K562 (cell line): Measurements from ENCODE around the gene TBC1D25. TPM values are rescaled to one million over a fixed set of nuclear protein-coding genes. Genes with fewer than 3 reads are reported as not detected.

Experiments
- ARID1B ChIP-seq: fragments of 450-650 bp; IDR thresholded peaks from 2 replicates; pipeline ENCODE4 v1.6.1; 2016; ENCODE audit warnings: antibody characterized with exemption, mild to moderate bottlenecking, inconsistent platforms
- FOSL1 ChIP-seq: fragments of 200-800 bp; sonication (Bioruptor generic); conservative IDR thresholded peaks from 2 replicates; pipeline ENCODE4 v1.6.1; 2016; ENCODE audit warnings: missing genetic modification characterization, missing compliant biosample characterization
- HDGF ChIP-seq: fragments of 450-650 bp; IDR thresholded peaks from 2 replicates; pipeline ENCODE4 v1.6.1; 2016
- JUN ChIP-seq, 2 experiments: sonication (generic) in 1 of 2; formaldehyde crosslinking in 1 of 2; IDR thresholded peaks; 2 replicates each; pipeline versions ENCODE4 v1.6.1 to v1.8.0; 2012 to 2022; ENCODE audit warnings: borderline replicate concordance in 2 of 2, mild to moderate bottlenecking in 2 of 2, improper control_type of control experiment in 1 of 2, low read depth in 1 of 2, low read length in 1 of 2, missing genetic modification reagents in 1 of 2
- MCM5 ChIP-seq: fragments of 450-650 bp; IDR thresholded peaks from 2 replicates; pipeline ENCODE4 v1.6.1; 2016; ENCODE audit warnings: low read depth
- MEF2D ChIP-seq: conservative IDR thresholded peaks from 2 replicates; pipeline ENCODE4 v1.6.1; 2016; ENCODE audit warnings: low read depth, missing genetic modification characterization, missing compliant biosample characterization
- NR2C1 ChIP-seq, 2 experiments: fragments of 450-650 bp; IDR thresholded peaks; 2 replicates each; pipeline ENCODE4 v1.6.1; 2017; ENCODE audit warnings: mild to moderate bottlenecking in 2 of 2, antibody characterized with exemption in 1 of 2, inconsistent platforms in 1 of 2, missing compliant biosample characterization in 1 of 2, missing genetic modification characterization in 1 of 2
- NR2C2 ChIP-seq, 2 experiments: fragments of 200-800 bp in 1 of 2; sonication (Bioruptor generic) in 1 of 2; sonication (generic) in 1 of 2; formaldehyde crosslinking in 1 of 2; IDR thresholded peaks; 2 replicates each; pipeline versions ENCODE4 v1.6.1 to v1.8.0; 2016 to 2022; ENCODE audit warnings: mild to moderate bottlenecking in 1 of 2, missing compliant biosample characterization in 1 of 2, missing genetic modification characterization in 1 of 2, missing genetic modification reagents in 1 of 2
- NUFIP1 ChIP-seq: fragments of 450-650 bp; IDR thresholded peaks from 2 replicates; pipeline ENCODE4 v1.6.1; 2018; ENCODE audit not compliant: partially characterized antibody
- SMARCE1 ChIP-seq: fragments of 450-650 bp; IDR thresholded peaks from 2 replicates; pipeline ENCODE4 v1.7.1; 2016; ENCODE audit warnings: mild to moderate bottlenecking
- SNRNP70 ChIP-seq: fragments of 200-400 bp; formaldehyde crosslinking; optimal IDR thresholded peaks from 2 replicates; pipeline ENCODE3; 2017; ENCODE audit warnings: low read depth, low read length
- SOX6 ChIP-seq: fragments of 450-650 bp; IDR thresholded peaks from 2 replicates; pipeline ENCODE4 v1.6.1; 2014; ENCODE audit warnings: mild to moderate bottlenecking
- SRSF1 ChIP-seq: fragments of 200-400 bp; formaldehyde crosslinking; IDR thresholded peaks from 2 replicates; pipeline ENCODE4 v1.6.1; 2017; ENCODE audit warnings: mild to moderate bottlenecking, low read depth, low read length, moderate library complexity
- TFE3 ChIP-seq: fragments of 450-650 bp; formaldehyde crosslinking; IDR thresholded peaks from 2 replicates; pipeline ENCODE4 v1.4.0; 2020; ENCODE audit warnings: mild to moderate bottlenecking, mixed read lengths
- ZKSCAN1 ChIP-seq: fragments of 150-350 bp; IDR thresholded peaks from 2 replicates; pipeline ENCODE4 v1.6.1; 2016; ENCODE audit warnings: low read depth, low read length
- ZNF124 ChIP-seq: sonication (generic); formaldehyde crosslinking; IDR thresholded peaks from 2 replicates; pipeline ENCODE4 v1.8.1; 2022; ENCODE audit warnings: missing genetic modification reagents
- ZNF134 ChIP-seq: fragments of 250-450 bp; sonication (Bioruptor Pico); conservative IDR thresholded peaks from 2 replicates; pipeline ENCODE4 v1.4.0; 2020
- ZNF175 ChIP-seq: fragments of 200-800 bp; sonication (Bioruptor generic); IDR thresholded peaks from 2 replicates; pipeline ENCODE4 v1.6.1; 2016; ENCODE audit warnings: low read depth, mild to moderate bottlenecking, missing genetic modification characterization, missing compliant biosample characterization
- ZNF277 ChIP-seq: fragments of 250-450 bp; sonication (Bioruptor Pico); IDR thresholded peaks from 2 replicates; pipeline ENCODE4 v1.8.0; 2022; ENCODE audit warnings: inconsistent platforms, mild to moderate bottlenecking, moderate library complexity, borderline replicate concordance
- ZNF507 ChIP-seq: conservative IDR thresholded peaks from 2 replicates; pipeline ENCODE4 v1.6.1; 2017; ENCODE audit warnings: missing genetic modification characterization, missing compliant biosample characterization
- ZNF589 ChIP-seq: fragments of 200-800 bp; sonication (Bioruptor generic); IDR thresholded peaks from 2 replicates; pipeline ENCODE4 v1.6.1; 2016; ENCODE audit warnings: low read depth, missing genetic modification characterization, missing compliant biosample characterization
- ZNF592 ChIP-seq: fragments of 450-650 bp; IDR thresholded peaks from 2 replicates; pipeline ENCODE4 v1.6.1; 2017; ENCODE audit warnings: antibody characterized with exemption, mild to moderate bottlenecking
- polyA plus RNA-seq, 8 experiments: library from polyadenylated mRNA; depleted of rRNA in 4 of 8; stranded (reverse) in 5 of 8; unstranded in 3 of 8; fragments of >200 nt; fragmentation: Nextera tagmentation in 2 of 8; fragmentation: Illumina TruSeq in 1 of 8; extraction: Ambion mirVana in 2 of 8; extraction: Trizol in 1 of 8; gene quantifications; 2 replicates each; pipeline versions ENCODE4 v1.2.1 to v1.2.3, GENCODE V29; 2011 to 2014; ENCODE audit warnings: inconsistent platforms in 1 of 8, missing spikeins in 1 of 8
- total RNA-seq, 7 experiments: library from RNA; depleted of rRNA in 6 of 7; stranded (reverse); fragments of >200 nt in 6 of 7; fragmentation: Illumina TruSeq in 2 of 7; extraction: Trizol in 2 of 7; gene quantifications; 2 replicates each; pipeline versions ENCODE4 v1.2.1 to v1.2.3, GENCODE V29; 2011 to 2021; ENCODE audit warnings: low replicate concordance in 1 of 7

TBC1D25 gene
- total and polyA plus RNA-seq, 9 of the 15 experiments (the other 6 are each of a cell fraction or from before 2014, with no cell fraction given), result 0.62 to 10.6 (median 3.9) TPM

GRCh38 chrX:48531358-48531959 lies 8.1 kb upstream of the TBC1D25 start (continued):
- TF ChIP-seq ZNF592, result peak; percentile 76
- TF ChIP-seq ZKSCAN1, result peak; percentile 57; the same call in 1 of the 2 replicates
- TF ChIP-seq SMARCE1, result peak; percentile 52
- peak; percentile 78 for TF ChIP-seq SOX6
- no peak for TF ChIP-seq ZNF507 (tag)
- no peak for TF ChIP-seq ZNF589
- TF ChIP-seq TFE3 (CRISPR knock-in tag), result no peak
- TF ChIP-seq NUFIP1, result peak; percentile 25
- no peak for TF ChIP-seq ZNF175 (CRISPR knock-in tag)
- no peak for TF ChIP-seq SRSF1
- TF ChIP-seq ZNF134 (CRISPR knock-in tag), result no peak
- peak; percentile 64 for TF ChIP-seq ARID1B
- TF ChIP-seq NR2C2 (CRISPR knock-in tag; IDR thresholded peaks at IDR 0.05), result no peak
- peak; percentile 18; the same call in 1 of the 2 replicates for TF ChIP-seq NR2C2 (tag; IDR thresholded peaks at IDR 0.05)
- no peak for TF ChIP-seq SNRNP70
- TF ChIP-seq MEF2D (tag), result peak; percentile 45; the same call in 1 of the 2 replicates
- peak; percentile 40; the same call in 1 of the 2 replicates for TF ChIP-seq JUN (IDR thresholded peaks at IDR 0.05; ENCODE audit: borderline replicate concordance, low read depth, low read length)
- TF ChIP-seq JUN (CRISPR knock-in tag; IDR thresholded peaks at IDR 0.05; ENCODE audit: borderline replicate concordance), result no peak
- TF ChIP-seq MCM5, result no peak
- TF ChIP-seq FOSL1 (tag), result peak; percentile 80
- TF ChIP-seq HDGF, result no peak
- no peak for TF ChIP-seq ZNF124 (CRISPR knock-in tag)
- TF ChIP-seq NR2C1 (IDR thresholded peaks at IDR 0.05), result no peak
- TF ChIP-seq NR2C1 (tag; IDR thresholded peaks at IDR 0.05), result 0 out of 2 replicates have a peak, but pooled peaks have one; percentile 13
- TF ChIP-seq ZNF277, result no peak
